ENCODE measurements around the gene SMARCD3.

- TF ChIP-seq CTCF (IDR thresholded peaks at IDR 0.05) (no peak), POLR2A (IDR thresholded peaks at IDR 0.05) (no peak)
Measured at GRCh38 chr7:151207804-151208203, 40.7 kb downstream of the SMARCD3 start.

Measured in prostate gland (tissue), 2 donors.